Adrenal gland (tissue), 5 donors: ENCODE measurements around the gene HHLA2.
"Not testable (repeated sequence)": the region's sequence is repeated elsewhere in the genome, so short reads cannot be mapped to it uniquely, and the experiment has no call there.

ENCODE experiments used
- POLR2A ChIP-seq, 2 donors: fragments of 450-650 bp; IDR thresholded peaks; one replicate each; pipeline ENCODE4 v1.6.1; 2017; ENCODE audit warnings: antibody characterized with exemption in 2 of 2, mild to moderate bottlenecking in 2 of 2, moderate library complexity in 1 of 2
- TF ChIP-seq, protein P1 (sequence below), 6 experiments: fragments of 450-650 bp in 4 of 6; fragments of 200-600 bp in 2 of 6; sonication (generic) in 1 of 6; IDR thresholded peaks; 1 replicate in 5 of 6; 2 replicates in 1 of 6; pipeline versions ENCODE4 v1.5.1 to v1.8.0; 2016 to 2021; ENCODE audit warnings: antibody characterized with exemption in 6 of 6, mild to moderate bottlenecking in 2 of 6, moderate library complexity in 1 of 6
- donor health status: DM: no; HTN: no; CAD: no.

DNA sequence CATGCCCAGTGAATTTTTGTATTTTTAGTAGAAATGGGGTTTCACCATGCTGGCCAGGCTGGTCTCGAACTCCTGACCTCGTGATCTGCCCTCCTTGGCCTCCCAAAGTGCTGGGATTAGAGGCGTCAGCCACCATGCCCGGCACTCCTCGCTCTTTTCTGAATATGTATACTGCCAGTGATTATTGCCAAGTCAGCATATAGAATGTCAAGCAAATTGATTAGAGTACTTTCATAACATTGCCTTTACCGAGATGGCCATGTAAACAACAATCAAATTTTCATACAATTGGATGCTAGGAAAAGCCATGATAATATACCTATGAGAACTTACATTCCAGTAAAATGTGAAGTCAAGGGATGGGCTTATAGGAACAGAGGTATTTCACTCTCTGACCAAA lies 8.2 kb upstream of the HHLA2 start:
- TF ChIP-seq, protein P1, sequence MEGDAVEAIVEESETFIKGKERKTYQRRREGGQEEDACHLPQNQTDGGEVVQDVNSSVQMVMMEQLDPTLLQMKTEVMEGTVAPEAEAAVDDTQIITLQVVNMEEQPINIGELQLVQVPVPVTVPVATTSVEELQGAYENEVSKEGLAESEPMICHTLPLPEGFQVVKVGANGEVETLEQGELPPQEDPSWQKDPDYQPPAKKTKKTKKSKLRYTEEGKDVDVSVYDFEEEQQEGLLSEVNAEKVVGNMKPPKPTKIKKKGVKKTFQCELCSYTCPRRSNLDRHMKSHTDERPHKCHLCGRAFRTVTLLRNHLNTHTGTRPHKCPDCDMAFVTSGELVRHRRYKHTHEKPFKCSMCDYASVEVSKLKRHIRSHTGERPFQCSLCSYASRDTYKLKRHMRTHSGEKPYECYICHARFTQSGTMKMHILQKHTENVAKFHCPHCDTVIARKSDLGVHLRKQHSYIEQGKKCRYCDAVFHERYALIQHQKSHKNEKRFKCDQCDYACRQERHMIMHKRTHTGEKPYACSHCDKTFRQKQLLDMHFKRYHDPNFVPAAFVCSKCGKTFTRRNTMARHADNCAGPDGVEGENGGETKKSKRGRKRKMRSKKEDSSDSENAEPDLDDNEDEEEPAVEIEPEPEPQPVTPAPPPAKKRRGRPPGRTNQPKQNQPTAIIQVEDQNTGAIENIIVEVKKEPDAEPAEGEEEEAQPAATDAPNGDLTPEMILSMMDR (IDR thresholded peaks at IDR 0.05), result not testable (repeated sequence)
- TF ChIP-seq POLR2A (IDR thresholded peaks at IDR 0.05), result not testable (repeated sequence)
